GM21737 (cell line): ENCODE data around the gene MTCL1.

ENCODE experiments used
- ATAC-seq: cut with Tn5 transposase; IDR thresholded peaks from one replicate; pipeline ENCODE4 v1.9.1; 2021; ENCODE audit warnings: mild to moderate bottlenecking, moderate library complexity; ENCODE audit not compliant: unreplicated experiment

MTCL1 gene

DNA sequence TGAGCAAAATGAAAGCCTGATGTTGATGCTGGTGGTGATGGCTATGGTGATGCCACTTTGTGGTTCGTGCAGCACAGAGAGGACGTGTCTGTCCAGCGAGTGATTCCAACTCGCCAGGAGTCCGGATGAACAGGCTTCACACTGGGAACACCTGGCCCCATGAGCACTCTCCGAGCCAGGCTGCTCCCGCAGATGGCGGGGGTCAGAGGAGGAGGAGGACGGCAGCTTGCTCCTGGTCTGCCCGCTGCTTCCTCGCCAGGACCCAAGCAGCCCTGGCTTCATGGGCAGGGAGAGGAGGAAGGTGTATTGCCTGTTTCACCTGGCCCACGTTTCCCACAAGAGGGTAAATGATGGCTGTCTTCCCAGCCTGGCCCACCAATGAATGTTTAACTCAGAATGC is 121.6 kb downstream of the MTCL1 start:
- ATAC-seq, result no peak

- no peak for ATAC-seq
Measured at GRCh38 chr18:8828300-8828699, 122.9 kb downstream of the MTCL1 start.

GRCh38 chr18:8828798-8829197 is 123.4 kb downstream of the MTCL1 start:
- ATAC-seq, result no peak

- ATAC-seq, result no peak
Measured at GRCh38 chr18:8830067-8831060, 125.0 kb downstream of the MTCL1 start.

DNA sequence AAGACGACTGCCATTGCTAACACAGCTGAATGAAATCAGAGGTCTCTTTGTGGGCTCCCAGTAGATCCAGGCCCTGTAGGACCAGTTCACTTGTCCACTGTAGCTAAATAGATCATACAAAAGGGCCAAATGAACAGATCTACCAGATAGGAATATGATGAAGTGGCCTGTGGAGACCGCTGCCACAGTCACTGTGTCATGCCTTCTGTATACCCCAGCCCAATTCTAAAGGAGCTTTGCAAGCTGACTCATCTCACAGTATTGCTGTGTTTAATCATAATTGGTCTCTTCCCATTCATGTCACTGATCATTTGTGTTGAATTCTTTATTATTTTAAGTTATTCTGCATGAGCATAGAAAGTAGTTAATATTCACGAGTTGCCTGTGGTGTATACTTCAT is 125.8 kb downstream of the MTCL1 start:
- ATAC-seq, result no peak

DNA sequence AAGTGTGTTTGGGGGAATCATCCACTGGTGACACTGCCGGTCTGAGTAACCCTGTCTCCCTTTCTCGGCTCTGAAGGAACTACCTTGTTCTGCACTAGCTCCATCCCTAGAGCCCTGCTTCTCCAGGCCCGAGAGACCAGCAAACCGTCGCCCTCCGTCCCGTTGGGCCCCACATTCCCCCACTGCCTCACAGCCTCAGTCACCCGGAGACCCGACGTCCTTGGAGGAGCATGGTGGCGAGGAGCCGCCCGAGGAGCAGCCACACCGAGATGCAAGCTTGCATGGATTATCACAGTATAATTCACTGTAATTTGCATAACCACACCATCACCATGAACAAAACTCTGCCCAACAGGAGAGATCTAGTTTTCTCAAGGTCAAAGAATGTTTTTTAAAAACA is 126.2 kb downstream of the MTCL1 start:
- no peak for ATAC-seq

DNA sequence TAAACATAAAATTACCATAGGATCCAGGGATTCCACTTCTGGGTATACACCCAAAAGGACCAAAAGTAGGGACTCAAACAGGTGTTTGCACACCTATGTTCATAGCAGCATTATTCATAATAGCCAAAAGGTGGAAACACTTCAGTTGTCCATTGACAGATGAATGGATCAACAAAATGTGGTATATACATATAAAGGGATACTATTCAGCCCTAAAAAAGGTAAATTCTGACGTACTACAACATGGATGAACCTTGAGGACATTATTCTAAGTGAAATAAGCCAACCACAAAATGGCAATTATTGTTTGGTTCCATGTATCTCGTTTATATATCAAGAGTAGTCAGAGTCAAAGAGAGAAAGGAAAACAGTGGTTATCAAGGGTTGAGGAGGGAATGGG is 128.1 kb downstream of the MTCL1 start:
- ATAC-seq, result no peak

DNA sequence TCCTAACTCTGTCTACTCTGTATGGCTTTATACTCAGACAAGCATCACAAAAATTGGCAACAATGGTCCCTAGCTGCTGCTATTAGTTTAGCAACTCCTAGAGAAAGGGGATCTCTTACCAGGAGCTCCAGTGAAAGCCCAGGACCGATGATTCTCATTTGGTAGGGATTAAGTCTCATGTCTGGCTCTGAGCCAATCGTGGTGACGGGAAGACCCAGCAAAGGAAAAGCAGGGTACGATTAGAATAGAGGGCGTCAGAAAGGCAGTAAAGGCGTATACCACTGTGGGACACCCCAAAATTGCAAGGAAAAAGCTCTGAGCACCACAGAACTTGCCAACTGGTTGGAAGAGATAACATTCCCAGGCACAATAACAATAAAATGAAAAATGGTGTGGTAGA is 129.5 kb downstream of the MTCL1 start:
- no peak for ATAC-seq

GRCh38 chr18:8835521-8835953 is 130.2 kb downstream of the MTCL1 start:
- no peak for ATAC-seq

GRCh38 chr18:8839281-8839680 is 133.9 kb downstream of the MTCL1 start:
- no peak for ATAC-seq

DNA sequence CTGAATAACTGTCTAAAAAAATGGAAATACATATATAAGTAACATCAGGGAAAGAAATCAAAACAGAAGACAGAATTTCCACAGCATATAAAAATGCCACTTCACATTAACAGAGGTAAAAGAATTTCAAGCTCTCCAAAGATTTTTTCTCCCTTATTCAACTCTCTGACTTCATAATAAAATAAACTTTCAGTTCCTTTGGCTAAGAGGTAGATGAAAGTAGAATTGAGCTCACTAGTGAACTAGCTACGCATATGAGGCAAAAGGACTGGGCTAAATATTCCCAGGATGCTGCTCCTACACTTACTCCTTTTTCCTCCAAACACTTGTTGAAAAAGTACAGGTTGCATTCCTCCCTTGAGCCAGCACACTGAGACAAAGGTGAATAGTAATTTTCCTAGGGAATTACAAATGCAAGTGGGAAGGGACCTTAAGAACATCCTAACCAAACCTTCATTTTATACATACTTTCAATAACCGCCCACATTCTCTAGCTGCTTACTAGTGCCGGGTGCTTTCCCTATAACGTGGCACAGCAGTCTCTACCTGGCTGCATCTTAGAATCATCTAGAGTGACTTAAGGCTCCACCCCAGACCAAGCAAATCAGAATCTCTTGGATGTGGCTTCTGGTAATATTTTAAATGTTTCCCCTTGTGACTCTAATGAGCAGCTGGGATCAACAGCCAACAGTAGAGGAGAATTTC is 136.6 kb downstream of the MTCL1 start:
- no peak for ATAC-seq

GRCh38 chr18:8842506-8842905 is 137.2 kb downstream of the MTCL1 start:
- no peak for ATAC-seq

DNA sequence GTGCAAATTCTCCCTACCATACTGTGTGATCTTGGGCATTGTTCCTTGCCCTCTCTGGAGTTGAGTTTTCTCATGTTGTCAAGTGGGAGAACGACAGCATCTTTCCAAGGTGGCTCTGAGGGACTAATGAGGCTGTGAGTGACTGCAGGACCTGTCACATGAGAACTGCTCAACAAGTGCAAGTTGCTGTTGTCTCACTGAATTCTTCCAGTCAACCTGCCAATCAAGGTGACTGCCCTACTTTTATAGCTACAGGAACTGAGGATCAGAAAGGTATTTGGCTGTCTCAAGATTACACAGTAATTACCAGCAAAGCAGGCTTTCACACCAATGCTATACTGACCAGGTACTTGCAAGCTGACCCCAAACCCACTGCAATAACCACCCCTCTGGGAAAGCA is 137.6 kb downstream of the MTCL1 start:
- ATAC-seq, result no peak

GRCh38 chr18:8844721-8845148 is 139.4 kb downstream of the MTCL1 start:
- no peak for ATAC-seq

DNA sequence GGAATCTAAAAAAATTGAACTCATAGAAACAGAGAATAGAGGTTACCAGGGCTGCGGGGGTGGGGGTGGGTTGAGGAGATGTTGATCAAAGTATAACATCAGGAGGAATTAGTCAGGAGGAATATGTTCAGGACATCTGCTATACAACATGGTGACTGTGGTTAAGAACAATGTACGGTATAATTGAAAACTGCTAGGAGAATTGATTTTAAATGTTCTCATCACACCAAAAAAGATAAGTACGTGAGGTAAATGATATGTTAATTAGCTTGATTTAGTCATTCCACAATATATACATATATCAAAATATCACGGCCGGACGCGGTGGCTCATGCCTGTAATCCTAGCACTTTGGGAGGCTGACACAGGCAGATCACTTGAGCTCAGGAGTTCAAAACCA is 140.2 kb downstream of the MTCL1 start:
- no peak for ATAC-seq

- no peak for ATAC-seq
Measured at GRCh38 chr18:8847066-8847755, 141.9 kb downstream of the MTCL1 start.

- no peak for ATAC-seq
Measured at GRCh38 chr18:8847900-8848299, 142.5 kb downstream of the MTCL1 start.

- ATAC-seq, result no peak
Measured at GRCh38 chr18:8848541-8848940, 143.2 kb downstream of the MTCL1 start.

DNA sequence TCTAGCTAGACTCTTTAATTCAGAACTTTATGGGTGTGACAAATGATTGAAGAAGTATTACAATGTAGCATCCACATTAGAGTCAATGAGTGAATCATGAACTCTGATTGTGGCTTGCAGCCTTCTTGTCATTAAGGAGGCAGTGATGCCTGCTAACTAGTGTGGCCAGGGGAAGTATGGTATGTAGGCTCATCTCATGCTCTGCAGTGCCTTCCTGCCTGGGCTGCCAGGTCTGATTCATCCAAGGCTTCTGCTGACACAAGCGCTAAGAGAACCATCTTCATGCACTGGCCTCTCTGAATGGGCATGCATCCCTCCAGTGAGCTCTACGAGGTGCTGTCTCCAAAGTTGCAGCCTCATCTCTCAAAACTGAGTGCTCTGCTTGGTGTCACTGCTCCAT is 144.3 kb downstream of the MTCL1 start:
- no peak for ATAC-seq

GRCh38 chr18:8851659-8852058 is 146.3 kb downstream of the MTCL1 start:
- ATAC-seq, result no peak

DNA sequence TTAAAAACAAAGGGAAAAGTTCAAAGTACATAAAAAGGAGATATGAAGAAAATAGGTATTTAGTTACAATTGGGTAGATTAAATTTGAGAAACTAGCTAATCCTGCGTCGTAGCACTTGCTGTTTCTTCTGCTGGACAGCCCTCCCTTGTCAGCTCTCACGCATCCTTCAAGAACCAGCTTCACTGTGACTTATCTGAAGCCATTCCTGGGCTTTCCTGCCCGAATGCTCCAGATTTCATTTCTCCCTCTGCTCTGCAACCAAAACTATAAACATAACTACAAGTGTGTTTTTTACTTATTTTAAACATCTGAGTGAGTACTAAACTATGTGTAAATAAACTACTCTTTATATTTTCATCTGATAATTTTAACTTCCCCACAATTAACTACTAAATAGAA is 149.2 kb downstream of the MTCL1 start:
- ATAC-seq, result no peak
